ENCODE measurements around the gene ACKR4. TPM values are rescaled to one million over a fixed set of nuclear protein-coding genes. Genes with fewer than 3 reads are reported as not detected.
"Not testable (repeated sequence)": the region's sequence is repeated elsewhere in the genome, so short reads cannot be mapped to it uniquely, and the experiment has no call there.

The ACKR4 gene
- total RNA-seq, 1 experiment from 2014 or later = not detected

DNA sequence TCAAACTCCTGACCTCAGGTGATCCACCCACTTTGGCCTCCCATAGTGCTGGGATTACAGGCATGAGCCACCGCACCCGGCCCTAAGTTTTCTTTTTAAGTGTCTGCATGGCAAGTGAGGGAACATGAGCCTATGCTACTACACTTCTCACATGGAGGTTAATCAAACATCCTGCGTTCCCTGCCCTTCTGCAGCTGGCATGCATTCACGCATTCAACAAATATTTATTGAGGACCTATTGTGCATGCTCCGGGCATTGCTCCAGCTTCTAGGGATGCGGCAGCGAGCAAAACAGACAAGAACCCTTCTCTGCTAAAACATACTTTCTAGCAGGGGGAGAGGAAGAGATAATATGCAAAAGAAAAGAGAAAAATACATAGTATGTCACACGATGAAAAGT lies 42.6 kb upstream of the ACKR4 start:
- intact Hi-C loops (cut with micrococcal nuclease) = no loop called here
- peaks cover 24% of the 10 kb centered on the region for H3K4me1 ChIP-seq (ENCODE audit: insufficient read depth, low read length)
- H3K9me2 ChIP-seq (replicated peaks; ENCODE audit: low read length) = no peaks in the 10 kb centered on the region
- no peaks in the 10 kb centered on the region for H3K27me3 ChIP-seq (ENCODE audit: low read length)
- no peak overlapping the region for H2AFZ ChIP-seq (ENCODE audit: low read length)
- DNase-seq (peak; percentile 64), ATAC-seq (peak; percentile 74)
- no peaks in the 10 kb centered on the region for H3F3A ChIP-seq (ENCODE audit: low read length, unreplicated experiment)
- no peak overlapping the region for H3K27ac ChIP-seq (ENCODE audit: low read length)
- H3K9ac ChIP-seq (ENCODE audit: low read length) = no peak overlapping the region
- H3K79me2 ChIP-seq (ENCODE audit: low read length) = no peaks in the 10 kb centered on the region
- H4K20me1 ChIP-seq (ENCODE audit: low read length) = no peaks in the 10 kb centered on the region
- no peaks in the 10 kb centered on the region for H3K9me3 ChIP-seq (ENCODE audit: low read length)
- CTCF ChIA-PET = no interaction called here
- H3K4me3 ChIP-seq (ENCODE audit: low read length) = no peak overlapping the region
- no peaks in the 10 kb centered on the region for H3K36me3 ChIP-seq (ENCODE audit: low read depth, low read length)
- BruUV-seq (replicated peaks) = no TSS peak
- TF ChIP-seq EZH2 (IDR thresholded peaks at IDR 0.05; ENCODE audit: low read length, unreplicated experiment) (no peak), EZH2phosphoT487 (IDR thresholded peaks at IDR 0.05; ENCODE audit: borderline replicate concordance, low read length) (no peak)
- TF ChIP-seq, protein P1, sequence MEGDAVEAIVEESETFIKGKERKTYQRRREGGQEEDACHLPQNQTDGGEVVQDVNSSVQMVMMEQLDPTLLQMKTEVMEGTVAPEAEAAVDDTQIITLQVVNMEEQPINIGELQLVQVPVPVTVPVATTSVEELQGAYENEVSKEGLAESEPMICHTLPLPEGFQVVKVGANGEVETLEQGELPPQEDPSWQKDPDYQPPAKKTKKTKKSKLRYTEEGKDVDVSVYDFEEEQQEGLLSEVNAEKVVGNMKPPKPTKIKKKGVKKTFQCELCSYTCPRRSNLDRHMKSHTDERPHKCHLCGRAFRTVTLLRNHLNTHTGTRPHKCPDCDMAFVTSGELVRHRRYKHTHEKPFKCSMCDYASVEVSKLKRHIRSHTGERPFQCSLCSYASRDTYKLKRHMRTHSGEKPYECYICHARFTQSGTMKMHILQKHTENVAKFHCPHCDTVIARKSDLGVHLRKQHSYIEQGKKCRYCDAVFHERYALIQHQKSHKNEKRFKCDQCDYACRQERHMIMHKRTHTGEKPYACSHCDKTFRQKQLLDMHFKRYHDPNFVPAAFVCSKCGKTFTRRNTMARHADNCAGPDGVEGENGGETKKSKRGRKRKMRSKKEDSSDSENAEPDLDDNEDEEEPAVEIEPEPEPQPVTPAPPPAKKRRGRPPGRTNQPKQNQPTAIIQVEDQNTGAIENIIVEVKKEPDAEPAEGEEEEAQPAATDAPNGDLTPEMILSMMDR (conservative IDR thresholded peaks at IDR 0.05; ENCODE audit: low read depth, low read length) = no peak
- peak overlapping the region; percentile 5; the same call in 1 of the 2 replicates for H3K4me2 ChIP-seq (ENCODE audit: low read length)
- POLR2A ChIA-PET (ENCODE audit: unreplicated experiment) = no interaction called here

DNA sequence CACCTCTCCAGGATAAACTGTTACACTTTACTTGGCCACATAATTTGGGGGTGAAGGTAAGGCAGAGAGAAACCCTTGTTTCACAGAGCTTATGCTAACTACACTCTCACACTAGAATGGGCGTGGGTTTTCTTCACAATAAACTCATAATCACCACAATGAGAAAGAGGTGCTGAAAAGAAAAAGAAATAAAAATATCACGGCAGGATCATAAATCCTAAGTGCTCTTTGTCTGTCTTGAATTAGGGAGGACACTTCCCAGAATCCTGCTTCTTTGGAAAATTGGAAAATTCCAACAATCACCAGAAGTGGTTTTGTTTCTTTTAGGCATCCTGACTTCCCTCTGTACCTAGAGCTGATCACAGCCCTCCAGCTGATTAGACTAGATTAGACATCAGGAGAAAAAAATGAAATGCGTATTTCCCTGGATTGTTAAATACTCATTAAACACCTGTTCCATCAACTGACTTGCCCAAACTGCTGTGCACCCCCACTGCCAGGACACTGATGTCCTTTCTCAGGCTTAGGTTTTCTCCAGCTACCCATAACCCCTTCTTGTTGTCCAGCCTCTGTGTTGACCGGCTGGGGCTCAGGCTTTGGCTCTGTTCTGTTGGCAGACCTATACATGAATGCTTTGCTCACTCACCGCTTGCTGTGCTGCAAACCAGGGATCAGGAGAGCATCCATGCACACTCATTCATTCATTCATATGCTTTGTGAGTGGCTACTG lies 41.6 kb upstream of the ACKR4 start:
- no peak overlapping the region for H3K9ac ChIP-seq (ENCODE audit: low read length)
- POLR2A ChIA-PET (ENCODE audit: unreplicated experiment) = no interaction called here

DNA sequence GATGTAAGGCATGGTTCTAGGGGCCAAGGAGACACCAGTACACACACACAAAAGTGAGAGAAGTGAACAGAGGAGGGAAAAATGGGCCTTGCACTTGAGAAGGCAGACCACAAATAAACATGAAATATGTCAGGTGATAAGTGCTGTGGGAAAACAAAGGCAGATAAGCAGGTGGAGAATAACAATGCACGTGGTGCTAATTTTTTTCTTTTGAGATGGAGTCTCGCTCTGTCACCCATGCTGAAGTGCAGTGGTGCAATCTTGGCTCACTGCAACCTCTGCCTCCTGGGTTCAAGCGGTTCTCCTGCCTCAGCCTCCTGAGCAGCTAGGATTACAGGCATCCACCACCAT lies 41.1 kb upstream of the ACKR4 start:
- H3K9ac ChIP-seq (ENCODE audit: low read length); H3K9me3 ChIP-seq (ENCODE audit: low read length); H3K79me2 ChIP-seq (ENCODE audit: low read length); H3K4me3 ChIP-seq (ENCODE audit: low read length); CTCF ChIA-PET; intact Hi-C loops (cut with micrococcal nuclease); H3F3A ChIP-seq (ENCODE audit: low read length, unreplicated experiment); H3K27me3 ChIP-seq (ENCODE audit: low read length); H3K9me2 ChIP-seq (replicated peaks; ENCODE audit: low read length); DNase-seq; H4K20me1 ChIP-seq (ENCODE audit: low read length); H3K4me2 ChIP-seq (ENCODE audit: low read length); H2AFZ ChIP-seq (ENCODE audit: low read length); ATAC-seq; BruUV-seq (replicated peaks); POLR2A ChIA-PET (ENCODE audit: unreplicated experiment); H3K36me3 ChIP-seq (ENCODE audit: low read depth, low read length); H3K27ac ChIP-seq (ENCODE audit: low read length): not testable (repeated sequence)
- peaks cover 12% of the 10 kb centered on the region for H3K4me1 ChIP-seq (ENCODE audit: insufficient read depth, low read length)

More for the DNA sequence above, 41.6 kb upstream of the ACKR4 start:
- Histone ChIP-seq H3K4me3 (ENCODE audit: low read length) (no peak overlapping the region), H3K9me3 (ENCODE audit: low read length) (no peaks in the 10 kb centered on the region), H3K79me2 (ENCODE audit: low read length) (no peaks in the 10 kb centered on the region), H2AFZ (ENCODE audit: low read length) (no peak overlapping the region), H3K27ac (ENCODE audit: low read length) (no peak overlapping the region), H4K20me1 (ENCODE audit: low read length) (no peaks in the 10 kb centered on the region), H3K27me3 (ENCODE audit: low read length) (no peaks in the 10 kb centered on the region), H3K36me3 (ENCODE audit: low read depth, low read length) (no peaks in the 10 kb centered on the region), H3K4me1 (ENCODE audit: insufficient read depth, low read length) (peaks cover 13% of the 10 kb centered on the region), H3K4me2 (ENCODE audit: low read length) (no peak overlapping the region), H3F3A (ENCODE audit: low read length, unreplicated experiment) (no peaks in the 10 kb centered on the region), H3K9me2 (replicated peaks; ENCODE audit: low read length) (no peaks in the 10 kb centered on the region)
- TF ChIP-seq EZH2phosphoT487 (IDR thresholded peaks at IDR 0.05; ENCODE audit: borderline replicate concordance, low read length) = no peak
- TF ChIP-seq, protein P1 (conservative IDR thresholded peaks at IDR 0.05; ENCODE audit: low read depth, low read length) = no peak
- no peak for TF ChIP-seq EZH2 (IDR thresholded peaks at IDR 0.05; ENCODE audit: low read length, unreplicated experiment)
- no TSS peak for BruUV-seq (replicated peaks)
- CTCF ChIA-PET = no interaction called here
- DNase-seq = no peak
- intact Hi-C loops (cut with micrococcal nuclease) = no loop called here
- no peak for ATAC-seq
